WTC11 (cell line): ENCODE data around the gene TEDC2.

Experiments used
- TEAD4 ChIP-seq: sonication (generic); formaldehyde crosslinking; IDR thresholded peaks from 2 replicates; pipeline ENCODE4 v1.8.0; 2022; ENCODE audit warnings: mild to moderate bottlenecking, missing genetic modification reagents
- TF ChIP-seq, protein P1 (sequence below): sonication (generic); formaldehyde crosslinking; IDR thresholded peaks from 2 replicates; pipeline ENCODE4 v1.8.1; 2023; ENCODE audit warnings: mild to moderate bottlenecking, missing genetic modification reagents
- TF ChIP-seq, protein P2 (sequence below): sonication (generic); formaldehyde crosslinking; IDR thresholded peaks from 2 replicates; pipeline ENCODE4 v1.8.1; 2022; ENCODE audit warnings: mild to moderate bottlenecking, moderate library complexity, missing genetic modification reagents
- TF ChIP-seq, protein P3 (sequence below): fragments of 250-450 bp; sonication (Bioruptor Pico); IDR thresholded peaks from 2 replicates; pipeline ENCODE4 v1.9.0; 2021; ENCODE audit warnings: mild to moderate bottlenecking
- TF ChIP-seq, protein P4 (sequence below): fragments of 200-600 bp; IDR thresholded peaks from 2 replicates; pipeline ENCODE4 v1.8.0; 2022; ENCODE audit warnings: antibody characterized with exemption
- TF ChIP-seq, protein P5 (sequence below): sonication (generic); formaldehyde crosslinking; conservative IDR thresholded peaks from 2 replicates; pipeline ENCODE4 v1.8.1; 2022; ENCODE audit warnings: mild to moderate bottlenecking, missing genetic modification reagents
- TF ChIP-seq, protein P6 (sequence below): sonication (generic); formaldehyde crosslinking; IDR thresholded peaks from 2 replicates; pipeline ENCODE4 v1.8.1; 2022; ENCODE audit warnings: low read depth, missing genetic modification reagents, borderline replicate concordance

DNA sequence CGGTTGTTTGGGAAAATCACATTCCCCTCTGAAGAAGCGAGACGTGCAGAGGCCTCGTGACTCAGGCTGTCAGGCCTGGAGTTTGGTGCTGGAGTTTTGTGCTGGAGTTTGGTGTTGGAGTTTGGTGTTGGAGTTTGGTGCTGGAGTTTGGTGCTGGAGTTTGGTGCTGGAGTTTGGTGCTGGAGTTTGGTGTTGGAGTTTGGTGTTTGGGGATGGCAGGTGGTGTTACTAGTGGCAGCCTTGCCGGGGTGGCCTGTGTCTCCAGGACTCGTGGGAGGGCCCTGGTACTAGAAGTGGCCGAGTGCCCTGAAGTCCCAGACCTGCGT is 27.6 kb downstream of the TEDC2 start:
- TF ChIP-seq, protein P1, sequence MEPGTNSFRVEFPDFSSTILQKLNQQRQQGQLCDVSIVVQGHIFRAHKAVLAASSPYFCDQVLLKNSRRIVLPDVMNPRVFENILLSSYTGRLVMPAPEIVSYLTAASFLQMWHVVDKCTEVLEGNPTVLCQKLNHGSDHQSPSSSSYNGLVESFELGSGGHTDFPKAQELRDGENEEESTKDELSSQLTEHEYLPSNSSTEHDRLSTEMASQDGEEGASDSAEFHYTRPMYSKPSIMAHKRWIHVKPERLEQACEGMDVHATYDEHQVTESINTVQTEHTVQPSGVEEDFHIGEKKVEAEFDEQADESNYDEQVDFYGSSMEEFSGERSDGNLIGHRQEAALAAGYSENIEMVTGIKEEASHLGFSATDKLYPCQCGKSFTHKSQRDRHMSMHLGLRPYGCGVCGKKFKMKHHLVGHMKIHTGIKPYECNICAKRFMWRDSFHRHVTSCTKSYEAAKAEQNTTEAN, result no peak
- no peak for TF ChIP-seq TEAD4 (CRISPR knock-in tag)
- TF ChIP-seq, protein P2, sequence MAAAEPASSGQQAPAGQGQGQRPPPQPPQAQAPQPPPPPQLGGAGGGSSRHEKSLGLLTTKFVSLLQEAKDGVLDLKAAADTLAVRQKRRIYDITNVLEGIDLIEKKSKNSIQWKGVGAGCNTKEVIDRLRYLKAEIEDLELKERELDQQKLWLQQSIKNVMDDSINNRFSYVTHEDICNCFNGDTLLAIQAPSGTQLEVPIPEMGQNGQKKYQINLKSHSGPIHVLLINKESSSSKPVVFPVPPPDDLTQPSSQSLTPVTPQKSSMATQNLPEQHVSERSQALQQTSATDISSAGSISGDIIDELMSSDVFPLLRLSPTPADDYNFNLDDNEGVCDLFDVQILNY (CRISPR knock-in tag), result no peak
- TF ChIP-seq, protein P3, sequence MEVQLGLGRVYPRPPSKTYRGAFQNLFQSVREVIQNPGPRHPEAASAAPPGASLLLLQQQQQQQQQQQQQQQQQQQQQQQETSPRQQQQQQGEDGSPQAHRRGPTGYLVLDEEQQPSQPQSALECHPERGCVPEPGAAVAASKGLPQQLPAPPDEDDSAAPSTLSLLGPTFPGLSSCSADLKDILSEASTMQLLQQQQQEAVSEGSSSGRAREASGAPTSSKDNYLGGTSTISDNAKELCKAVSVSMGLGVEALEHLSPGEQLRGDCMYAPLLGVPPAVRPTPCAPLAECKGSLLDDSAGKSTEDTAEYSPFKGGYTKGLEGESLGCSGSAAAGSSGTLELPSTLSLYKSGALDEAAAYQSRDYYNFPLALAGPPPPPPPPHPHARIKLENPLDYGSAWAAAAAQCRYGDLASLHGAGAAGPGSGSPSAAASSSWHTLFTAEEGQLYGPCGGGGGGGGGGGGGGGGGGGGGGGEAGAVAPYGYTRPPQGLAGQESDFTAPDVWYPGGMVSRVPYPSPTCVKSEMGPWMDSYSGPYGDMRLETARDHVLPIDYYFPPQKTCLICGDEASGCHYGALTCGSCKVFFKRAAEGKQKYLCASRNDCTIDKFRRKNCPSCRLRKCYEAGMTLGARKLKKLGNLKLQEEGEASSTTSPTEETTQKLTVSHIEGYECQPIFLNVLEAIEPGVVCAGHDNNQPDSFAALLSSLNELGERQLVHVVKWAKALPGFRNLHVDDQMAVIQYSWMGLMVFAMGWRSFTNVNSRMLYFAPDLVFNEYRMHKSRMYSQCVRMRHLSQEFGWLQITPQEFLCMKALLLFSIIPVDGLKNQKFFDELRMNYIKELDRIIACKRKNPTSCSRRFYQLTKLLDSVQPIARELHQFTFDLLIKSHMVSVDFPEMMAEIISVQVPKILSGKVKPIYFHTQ (CRISPR knock-in tag), result no peak
- TF ChIP-seq, protein P4, sequence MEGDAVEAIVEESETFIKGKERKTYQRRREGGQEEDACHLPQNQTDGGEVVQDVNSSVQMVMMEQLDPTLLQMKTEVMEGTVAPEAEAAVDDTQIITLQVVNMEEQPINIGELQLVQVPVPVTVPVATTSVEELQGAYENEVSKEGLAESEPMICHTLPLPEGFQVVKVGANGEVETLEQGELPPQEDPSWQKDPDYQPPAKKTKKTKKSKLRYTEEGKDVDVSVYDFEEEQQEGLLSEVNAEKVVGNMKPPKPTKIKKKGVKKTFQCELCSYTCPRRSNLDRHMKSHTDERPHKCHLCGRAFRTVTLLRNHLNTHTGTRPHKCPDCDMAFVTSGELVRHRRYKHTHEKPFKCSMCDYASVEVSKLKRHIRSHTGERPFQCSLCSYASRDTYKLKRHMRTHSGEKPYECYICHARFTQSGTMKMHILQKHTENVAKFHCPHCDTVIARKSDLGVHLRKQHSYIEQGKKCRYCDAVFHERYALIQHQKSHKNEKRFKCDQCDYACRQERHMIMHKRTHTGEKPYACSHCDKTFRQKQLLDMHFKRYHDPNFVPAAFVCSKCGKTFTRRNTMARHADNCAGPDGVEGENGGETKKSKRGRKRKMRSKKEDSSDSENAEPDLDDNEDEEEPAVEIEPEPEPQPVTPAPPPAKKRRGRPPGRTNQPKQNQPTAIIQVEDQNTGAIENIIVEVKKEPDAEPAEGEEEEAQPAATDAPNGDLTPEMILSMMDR, result no peak
- TF ChIP-seq, protein P5, sequence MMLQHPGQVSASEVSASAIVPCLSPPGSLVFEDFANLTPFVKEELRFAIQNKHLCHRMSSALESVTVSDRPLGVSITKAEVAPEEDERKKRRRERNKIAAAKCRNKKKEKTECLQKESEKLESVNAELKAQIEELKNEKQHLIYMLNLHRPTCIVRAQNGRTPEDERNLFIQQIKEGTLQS (CRISPR knock-in tag), result no peak
- TF ChIP-seq, protein P6, sequence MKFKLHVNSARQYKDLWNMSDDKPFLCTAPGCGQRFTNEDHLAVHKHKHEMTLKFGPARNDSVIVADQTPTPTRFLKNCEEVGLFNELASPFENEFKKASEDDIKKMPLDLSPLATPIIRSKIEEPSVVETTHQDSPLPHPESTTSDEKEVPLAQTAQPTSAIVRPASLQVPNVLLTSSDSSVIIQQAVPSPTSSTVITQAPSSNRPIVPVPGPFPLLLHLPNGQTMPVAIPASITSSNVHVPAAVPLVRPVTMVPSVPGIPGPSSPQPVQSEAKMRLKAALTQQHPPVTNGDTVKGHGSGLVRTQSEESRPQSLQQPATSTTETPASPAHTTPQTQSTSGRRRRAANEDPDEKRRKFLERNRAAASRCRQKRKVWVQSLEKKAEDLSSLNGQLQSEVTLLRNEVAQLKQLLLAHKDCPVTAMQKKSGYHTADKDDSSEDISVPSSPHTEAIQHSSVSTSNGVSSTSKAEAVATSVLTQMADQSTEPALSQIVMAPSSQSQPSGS (CRISPR knock-in tag), result no peak
